K562 (cell line): ENCODE measurements around the gene AGR2. TPM values are rescaled to one million over a fixed set of nuclear protein-coding genes. Genes with fewer than 3 reads are reported as not detected.

Experiments
- ATAC-seq: fragments of 200-7000 bp; cut with Tn5 transposase; 3 replicates; pipeline ENCODE4 v1.9.1; 2020; ENCODE audit warnings: moderate library complexity
- BruUV-seq: library from RNA; stranded (reverse); fragments of 400-500 nt; replicated peaks from 2 replicates; lab custom pipeline; 2021; lab: Mats Ljungman, UMichigan
- CTCF ChIA-PET: fragments of 300-600 bp; formaldehyde crosslinking; extraction: SDS; loops from one replicate; lab custom pipeline; 2021; ENCODE audit warnings: low intra/inter-chr PET ratio; lab: Yijun Ruan, JAX
- POLR2A ChIA-PET: fragments of 300-600, 350-650 bp; sonication (Branson Sonifier 250); formaldehyde crosslinking; extraction: SDS; loops from one replicate; lab custom pipeline; 2021; ENCODE audit warnings: antibody characterized with exemption, inconsistent platforms; lab: Yijun Ruan, JAX
- DNase-seq, 4 experiments: peaks; one replicate each; pipeline versions ENCODE4 v3.0.0 to v3.0.0-alpha.2; 2011 to 2018; ENCODE audit warnings: low spot score in 3 of 4, mixed read lengths in 3 of 4; ENCODE audit errors: extremely low read depth in 1 of 4
- FAIRE-seq: peaks from 2 replicates; lab custom pipeline; 2011; peaks lifted over from hg19 to GRCh38; lab: Jason Lieb, UNC
- H2AFZ ChIP-seq: 2 replicates; pipeline ENCODE4 v1.6.0; 2011; ENCODE audit warnings: low read depth, low read length, control low read depth, inconsistent platforms
- H3K27ac ChIP-seq: fragments of 200-600 bp; 3 replicates; pipeline ENCODE4 v1.8.0; 2011; ENCODE audit warnings: low read depth, mild to moderate bottlenecking, control low read depth, inconsistent platforms, low read length, moderate library complexity, mixed read lengths; ENCODE audit errors: extremely low read depth
- H3K27me3 ChIP-seq, 2 experiments: fragments of 300-600 bp in 1 of 2; 2 replicates in 1 of 2; 3 replicates in 1 of 2; pipeline versions ENCODE4 v1.6.0 to v1.8.0; 2011; ENCODE audit warnings: inconsistent platforms in 2 of 2, low read length in 2 of 2, mild to moderate bottlenecking in 1 of 2, mixed read lengths in 1 of 2, moderate library complexity in 1 of 2; ENCODE audit not compliant: control insufficient read depth in 2 of 2, insufficient read depth in 2 of 2
- H3K36me3 ChIP-seq: fragments of 300-600 bp; 3 replicates; pipeline ENCODE4 v1.8.0; 2011; ENCODE audit warnings: mild to moderate bottlenecking, low read length, inconsistent platforms; ENCODE audit not compliant: control insufficient read depth, insufficient read depth
- H3K4me1 ChIP-seq, 2 experiments: fragments of 200-600 bp in 1 of 2; replicated peaks in 1 of 2; 2 replicates in 1 of 2; 3 replicates in 1 of 2; pipeline versions ENCODE4 v1.5.1 to v1.8.0; 2011; ENCODE audit warnings: inconsistent platforms in 2 of 2, low read length in 2 of 2, mild to moderate bottlenecking in 1 of 2, mixed read lengths in 1 of 2, moderate library complexity in 1 of 2; ENCODE audit not compliant: control insufficient read depth in 2 of 2, insufficient read depth in 2 of 2
- H3K4me2 ChIP-seq: 2 replicates; pipeline ENCODE4 v1.6.1; 2011; ENCODE audit warnings: low read length, control low read depth, inconsistent platforms, mixed read lengths; ENCODE audit not compliant: insufficient read depth
- H3K4me3 ChIP-seq: fragments of 200-600 bp; sonication (generic), shearing (Covaris generic); 2 replicates; pipeline ENCODE4 v1.5.1; 2016; ENCODE audit warnings: control low read depth, inconsistent platforms
- H3K79me2 ChIP-seq: fragments of 200-600 bp; 3 replicates; pipeline ENCODE4 v1.8.0; 2011; ENCODE audit warnings: low read length, inconsistent platforms; ENCODE audit not compliant: control insufficient read depth, insufficient read depth
- H3K9ac ChIP-seq, 2 experiments: 2 replicates each; pipeline versions ENCODE4 v1.6.0 to v1.6.1; 2011; ENCODE audit warnings: low read depth in 2 of 2, low read length in 2 of 2, control low read depth in 1 of 2, inconsistent platforms in 1 of 2, mild to moderate bottlenecking in 1 of 2, mixed read lengths in 1 of 2; ENCODE audit not compliant: insufficient read depth in 1 of 2
- H3K9me1 ChIP-seq: one replicate; pipeline ENCODE4 v1.6.0; 2011; ENCODE audit warnings: inconsistent platforms, mild to moderate bottlenecking, low read length, moderate library complexity; ENCODE audit not compliant: control insufficient read depth, insufficient read depth
- H3K9me3 ChIP-seq: replicated peaks from 2 replicates; pipeline ENCODE4 v1.5.1; 2011; ENCODE audit warnings: low read depth, low read length, inconsistent platforms; ENCODE audit not compliant: control insufficient read depth, insufficient read depth
- H4K20me1 ChIP-seq: replicated peaks from 2 replicates; pipeline ENCODE4 v1.6.1; 2011; ENCODE audit warnings: low read length, inconsistent platforms, mixed read lengths; ENCODE audit not compliant: control insufficient read depth, insufficient read depth
- BMI1 ChIP-seq: fragments of 150-350 bp; IDR thresholded peaks from 2 replicates; pipeline ENCODE4 v1.6.1; 2014; ENCODE audit warnings: low read length
- CREB5 ChIP-seq: fragments of 250-450 bp; sonication (Bioruptor Pico); IDR thresholded peaks from 2 replicates; pipeline ENCODE4 v1.5.0; 2020; ENCODE audit warnings: mild to moderate bottlenecking
- EZH2 ChIP-seq: IDR thresholded peaks from 2 replicates; pipeline ENCODE4 v1.6.1; 2012; ENCODE audit warnings: low read depth, mild to moderate bottlenecking, inconsistent platforms, low read length, borderline replicate concordance
- HMBOX1 ChIP-seq: sonication (generic); IDR thresholded peaks from 2 replicates; pipeline ENCODE4 v1.6.1; 2016
- IRF2 ChIP-seq: sonication (generic); formaldehyde crosslinking; IDR thresholded peaks from 2 replicates; pipeline ENCODE4 v1.8.1; 2022; ENCODE audit warnings: mild to moderate bottlenecking, missing genetic modification reagents
- MTA1 ChIP-seq: fragments of 450-650 bp; IDR thresholded peaks from 2 replicates; pipeline ENCODE4 v1.6.1; 2017; ENCODE audit warnings: borderline replicate concordance
- MXI1 ChIP-seq: IDR thresholded peaks from 2 replicates; pipeline ENCODE4 v1.6.1; 2011; ENCODE audit warnings: low read depth, mild to moderate bottlenecking, improper control_type of control experiment, low read length
- MYC ChIP-seq, 2 experiments: fragments of 250-450 bp in 1 of 2; sonication (Bioruptor Pico) in 1 of 2; IDR thresholded peaks; 2 replicates each; pipeline versions ENCODE4 v1.5.1 to v1.6.1; 2012 to 2021; ENCODE audit warnings: low read depth in 2 of 2, borderline replicate concordance in 1 of 2, improper control_type of control experiment in 1 of 2, low read length in 1 of 2, mild to moderate bottlenecking in 1 of 2, moderate library complexity in 1 of 2
- NRF1 ChIP-seq, 2 experiments: fragments of 450-650 bp; IDR thresholded peaks in 1 of 2; conservative IDR thresholded peaks in 1 of 2; 2 replicates each; pipeline ENCODE4 v1.6.1; 2014; ENCODE audit warnings: mild to moderate bottlenecking in 2 of 2
- PTTG1 ChIP-seq: fragments of 450-650 bp; IDR thresholded peaks from 2 replicates; pipeline ENCODE4 v1.6.1; 2016; ENCODE audit warnings: low read depth, mild to moderate bottlenecking, missing genetic modification characterization, missing compliant biosample characterization
- SIRT6 ChIP-seq: IDR thresholded peaks from one replicate; pipeline ENCODE4 v1.6.1; 2012; ENCODE audit warnings: low read depth, mild to moderate bottlenecking, control low read depth, inconsistent platforms, low read length, moderate library complexity
- SMC3 ChIP-seq: conservative IDR thresholded peaks from 2 replicates; pipeline ENCODE4 v1.6.1; 2011; ENCODE audit warnings: low read depth, low read length, improper control_type of control experiment; ENCODE audit not compliant: insufficient read depth
- SP2 ChIP-seq: IDR thresholded peaks from 2 replicates; pipeline ENCODE4 v1.6.1; 2011; ENCODE audit warnings: mild to moderate bottlenecking, low read depth, low read length, moderate library complexity; ENCODE audit not compliant: poor library complexity, severe bottlenecking; ENCODE audit errors: extremely low read depth
- SRSF3 ChIP-seq: fragments of 200-400 bp; formaldehyde crosslinking; IDR thresholded peaks from 2 replicates; pipeline ENCODE4 v1.6.1; 2016; ENCODE audit warnings: mild to moderate bottlenecking, low read length, moderate library complexity; ENCODE audit not compliant: insufficient read depth
- THRAP3 ChIP-seq: fragments of 450-650 bp; IDR thresholded peaks from 2 replicates; pipeline ENCODE4 v1.6.1; 2016; ENCODE audit warnings: mild to moderate bottlenecking, inconsistent platforms, borderline replicate concordance
- ZNF134 ChIP-seq: fragments of 250-450 bp; sonication (Bioruptor Pico); conservative IDR thresholded peaks from 2 replicates; pipeline ENCODE4 v1.4.0; 2020
- ZNF644 ChIP-seq: fragments of 200-800 bp; sonication (Bioruptor generic); IDR thresholded peaks from 2 replicates; pipeline ENCODE4 v1.6.1; 2016; ENCODE audit warnings: low read depth, missing genetic modification characterization, missing compliant biosample characterization
- ZNF655 ChIP-seq: fragments of 250-450 bp; sonication (Bioruptor Pico); IDR thresholded peaks from 2 replicates; pipeline ENCODE4 v1.5.0; 2021
- WGBS: fragments of 100-300 bp; shearing (Covaris generic); methylation state at CpG from one replicate; pipeline ENCODE4 v1.1.6; 2016; ENCODE audit warnings: low coverage, mixed read lengths; ENCODE audit not compliant: insufficient coverage; ENCODE audit errors: missing lambda C conversion rate; 5-methylcytosine and 5-hydroxymethylcytosine counted together
- in situ Hi-C: fragments of 300-500 bp; cut with MboI; formaldehyde crosslinking; loops from 4 replicates; pipeline ENCODE4 v1.15.0; 2018; ENCODE audit warnings: inconsistent platforms, mixed read lengths
- intact Hi-C: fragments of 100-400 bp; cut with micrococcal nuclease; formaldehyde crosslinking; loops from 2 replicates; pipeline ENCODE4 v1.14.2; 2022
- polyA plus RNA-seq, 8 experiments: library from polyadenylated mRNA; depleted of rRNA in 4 of 8; stranded (reverse) in 5 of 8; unstranded in 3 of 8; fragments of >200 nt; fragmentation: Nextera tagmentation in 2 of 8; fragmentation: Illumina TruSeq in 1 of 8; extraction: Ambion mirVana in 2 of 8; extraction: Trizol in 1 of 8; gene quantifications; 2 replicates each; pipeline versions ENCODE4 v1.2.1 to v1.2.3, GENCODE V29; 2011 to 2014; ENCODE audit warnings: inconsistent platforms in 1 of 8, missing spikeins in 1 of 8
- total RNA-seq, 7 experiments: library from RNA; depleted of rRNA in 6 of 7; stranded (reverse); fragments of >200 nt in 6 of 7; fragmentation: Illumina TruSeq in 2 of 7; extraction: Trizol in 2 of 7; gene quantifications; 2 replicates each; pipeline versions ENCODE4 v1.2.1 to v1.2.3, GENCODE V29; 2011 to 2021; ENCODE audit warnings: low replicate concordance in 1 of 7

The AGR2 gene
- total and polyA plus RNA-seq, 9 of the 15 experiments (the other 6 are each of a cell fraction or from before 2014, with no cell fraction given), result 0.66 TPM; not detected in 8

- ATAC-seq (peak; percentile 32; the same call in 1 of the 3 replicates), FAIRE-seq (no peak), DNase-seq (no peak)
- H3K9me1 ChIP-seq, result no peaks in the 10 kb centered on the region
- CTCF ChIA-PET, result no interaction called here
- no peaks in the 10 kb centered on the region for H3K9me3 ChIP-seq
- intact Hi-C loops, result no loop called here
- H3K4me3 ChIP-seq, result no peak overlapping the region
- in situ Hi-C loops, result no loop called here
- BruUV-seq, result no TSS peak
- H3K36me3 ChIP-seq, result no peaks in the 10 kb centered on the region
- H3K27ac ChIP-seq, result no peak overlapping the region
- H4K20me1 ChIP-seq, result no peaks in the 10 kb centered on the region
- TF ChIP-seq PTTG1 (tag), result no peak
- no peak for TF ChIP-seq CREB5
- no peak for TF ChIP-seq MYC (IDR thresholded peaks at IDR 0.05; ENCODE audit: low read depth, low read length)
- TF ChIP-seq MYC (CRISPR knock-in tag; IDR thresholded peaks at IDR 0.05; ENCODE audit: borderline replicate concordance, low read depth), result no peak
- TF ChIP-seq BMI1, result no peak
- no peak for TF ChIP-seq SMC3
- TF ChIP-seq MXI1, result no peak
- TF ChIP-seq SP2, result no peak
- no peak for TF ChIP-seq NRF1 (conservative IDR thresholded peaks at IDR 0.05 in 1 of 2, IDR thresholded peaks at IDR 0.05 in 1 of 2)
- TF ChIP-seq ZNF655, result no peak
- TF ChIP-seq EZH2, result no peak
- no peak for TF ChIP-seq THRAP3
- TF ChIP-seq IRF2 (CRISPR knock-in tag), result no peak
- no peak for TF ChIP-seq SIRT6
- no peak for TF ChIP-seq ZNF134 (CRISPR knock-in tag)
- TF ChIP-seq SRSF3, result no peak
- no peak for TF ChIP-seq ZNF644 (tag)
- no peak for TF ChIP-seq MTA1
- no peak for TF ChIP-seq HMBOX1
- no peak overlapping the region for H3K4me2 ChIP-seq
- H3K79me2 ChIP-seq, result no peaks in the 10 kb centered on the region
- peaks cover 0 to 3% of the 10 kb centered on the region in 2 experiments; a peak in 1 of 5 replicates for H3K4me1 ChIP-seq
- WGBS, result 5% methylated on average over 3 of the region's 3 CpGs
- no peak overlapping the region for H2AFZ ChIP-seq
- POLR2A ChIA-PET, result interaction anchor here (1.5 kb wide), 1 partner anchor 9 kb away, joined by 6 read pairs; no protein-coding TSS in a partner anchor
- H3K27me3 ChIP-seq, result no peaks in the 10 kb centered on the region
- H3K9ac ChIP-seq, result no peak overlapping the region
Measured at GRCh38 chr7:16794986-16795385, 9.8 kb downstream of the AGR2 start.
